ENCODE results near the gene BTD. TPM values are rescaled to one million over a fixed set of nuclear protein-coding genes. Genes with fewer than 3 reads are reported as not detected.

BTD gene
- total RNA-seq, 1 donor from 2014 or later = 16.2 TPM

DNA sequence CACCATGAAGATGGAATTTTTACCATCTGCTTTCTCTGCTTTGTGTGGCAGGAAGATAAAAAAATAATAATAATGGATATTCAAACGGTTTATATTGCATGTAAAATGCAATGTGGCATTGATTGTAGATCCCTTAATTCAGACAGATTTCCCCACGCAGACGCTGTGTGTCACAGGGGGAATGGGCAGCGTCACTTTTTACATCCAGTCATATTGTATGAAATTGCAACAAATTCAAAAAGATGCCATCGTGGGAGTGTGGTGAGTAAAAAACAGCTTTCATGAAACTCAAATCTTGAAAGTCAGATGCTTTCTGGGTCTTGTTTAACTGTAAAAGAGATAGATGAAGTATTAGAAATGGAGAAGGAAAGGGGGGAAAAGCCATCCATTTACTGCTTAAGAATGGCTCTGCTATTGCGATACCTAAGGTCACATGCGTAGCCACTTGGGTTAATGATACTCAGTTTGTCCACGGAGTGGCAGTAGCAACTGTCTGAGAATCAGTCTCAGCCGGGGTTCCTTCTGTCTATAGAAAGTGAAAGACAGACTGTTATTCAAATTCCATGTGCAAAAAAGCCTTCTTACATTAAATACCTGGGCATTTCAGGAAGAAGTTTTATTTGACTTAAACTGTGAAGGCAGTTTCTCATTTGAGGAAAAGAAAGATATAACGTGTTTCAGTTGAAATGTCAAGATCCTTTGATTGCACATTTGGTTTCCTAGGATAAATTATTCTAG lies 28.5 kb downstream of the BTD start:
- Histone ChIP-seq H3K4me1 (ENCODE audit: insufficient read depth, low read length) (peaks cover 50% of the 10 kb centered on the region), H3K4me3 (ENCODE audit: insufficient read depth, low read depth, low read length) (peak overlapping the region; percentile 31), H3K27ac (ENCODE audit: low read depth, low read length) (peak overlapping the region; percentile 91), H2AFZ (ENCODE audit: low read depth, low read length) (no peak overlapping the region), H3K9ac (ENCODE audit: low read length) (peak overlapping the region; percentile 73), H4K20me1 (ENCODE audit: insufficient read depth, low read length) (no peaks in the 10 kb centered on the region), H3K79me2 (ENCODE audit: insufficient read depth, low read length) (no peaks in the 10 kb centered on the region), H3K27me3 (ENCODE audit: insufficient read depth, low read length) (no peaks in the 10 kb centered on the region), H3K36me3 (ENCODE audit: insufficient read depth, low read length) (no peaks in the 10 kb centered on the region), H3K9me3 (ENCODE audit: insufficient read depth, low read depth, low read length) (no peaks in the 10 kb centered on the region), H3K4me2 (ENCODE audit: low read length) (peak overlapping the region; percentile 82)
- Mint-ChIP-seq H3K9me3 (ENCODE audit: unreplicated experiment) (no peaks in the 10 kb centered on the region), H3K36me3 (ENCODE audit: low read depth, unreplicated experiment) (no peaks in the 10 kb centered on the region), H3K27ac (ENCODE audit: unreplicated experiment) (peak overlapping the region; percentile 99), H3K4me3 (ENCODE audit: unreplicated experiment) (no peak overlapping the region), H3K27me3 (ENCODE audit: low read depth, unreplicated experiment) (no peaks in the 10 kb centered on the region), H3K4me1 (ENCODE audit: low read depth, unreplicated experiment) (peaks cover 33% of the 10 kb centered on the region)
- DNase-seq (ENCODE audit: low read depth) (peak; percentile 64), FAIRE-seq (peak; percentile 78)
- TF ChIP-seq, protein P1, sequence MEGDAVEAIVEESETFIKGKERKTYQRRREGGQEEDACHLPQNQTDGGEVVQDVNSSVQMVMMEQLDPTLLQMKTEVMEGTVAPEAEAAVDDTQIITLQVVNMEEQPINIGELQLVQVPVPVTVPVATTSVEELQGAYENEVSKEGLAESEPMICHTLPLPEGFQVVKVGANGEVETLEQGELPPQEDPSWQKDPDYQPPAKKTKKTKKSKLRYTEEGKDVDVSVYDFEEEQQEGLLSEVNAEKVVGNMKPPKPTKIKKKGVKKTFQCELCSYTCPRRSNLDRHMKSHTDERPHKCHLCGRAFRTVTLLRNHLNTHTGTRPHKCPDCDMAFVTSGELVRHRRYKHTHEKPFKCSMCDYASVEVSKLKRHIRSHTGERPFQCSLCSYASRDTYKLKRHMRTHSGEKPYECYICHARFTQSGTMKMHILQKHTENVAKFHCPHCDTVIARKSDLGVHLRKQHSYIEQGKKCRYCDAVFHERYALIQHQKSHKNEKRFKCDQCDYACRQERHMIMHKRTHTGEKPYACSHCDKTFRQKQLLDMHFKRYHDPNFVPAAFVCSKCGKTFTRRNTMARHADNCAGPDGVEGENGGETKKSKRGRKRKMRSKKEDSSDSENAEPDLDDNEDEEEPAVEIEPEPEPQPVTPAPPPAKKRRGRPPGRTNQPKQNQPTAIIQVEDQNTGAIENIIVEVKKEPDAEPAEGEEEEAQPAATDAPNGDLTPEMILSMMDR (IDR thresholded peaks at IDR 0.05; ENCODE audit: insufficient read depth, low read depth, low read length) = peak; percentile 78
- TF ChIP-seq EZH2 (IDR thresholded peaks at IDR 0.05; ENCODE audit: insufficient read depth, low read length) = no peak

DNA sequence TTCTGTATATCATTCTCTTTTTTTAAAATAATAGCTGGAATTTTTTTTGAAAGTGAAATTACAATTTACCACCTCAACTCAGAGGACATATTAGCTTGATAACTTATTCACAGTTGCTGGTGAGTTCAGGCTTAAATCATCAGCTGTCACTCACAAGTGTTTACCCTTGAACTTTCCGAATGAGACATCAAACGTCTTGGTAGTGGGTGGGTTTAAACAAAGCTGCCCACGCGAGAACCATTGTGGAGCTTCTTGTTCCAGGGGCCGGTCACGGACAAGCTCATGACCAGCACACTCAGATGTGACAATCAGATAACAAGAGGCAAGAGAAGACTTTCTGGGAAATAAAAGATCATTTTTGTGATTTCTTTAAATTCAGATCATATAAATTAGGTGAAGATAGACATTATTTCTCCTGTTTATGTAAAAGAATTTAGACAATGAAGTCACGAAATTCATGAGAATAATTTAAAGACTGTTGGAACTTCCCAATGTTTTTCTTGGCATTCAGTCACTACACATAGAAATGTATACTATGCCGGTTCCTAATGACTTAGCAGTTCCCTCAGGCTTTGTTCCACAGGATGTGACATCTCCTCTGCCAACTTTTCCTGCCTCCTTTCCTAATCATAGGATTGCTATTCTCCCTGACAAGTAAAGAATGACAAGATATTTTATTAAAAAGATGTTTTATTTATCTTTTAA lies 29.3 kb downstream of the BTD start:
- peak; percentile 78 for DNase-seq (ENCODE audit: low read depth)
- H3K9me3 Mint-ChIP-seq (ENCODE audit: unreplicated experiment) = no peaks in the 10 kb centered on the region

More for the DNA sequence above, 29.3 kb downstream of the BTD start:
- H3K4me1 Mint-ChIP-seq (ENCODE audit: low read depth, unreplicated experiment) = peaks cover 40% of the 10 kb centered on the region
- H3K36me3 Mint-ChIP-seq (ENCODE audit: low read depth, unreplicated experiment) = peaks cover 1% of the 10 kb centered on the region
- Histone ChIP-seq H3K27me3 (ENCODE audit: insufficient read depth, low read length) (no peaks in the 10 kb centered on the region), H3K36me3 (ENCODE audit: insufficient read depth, low read length) (no peaks in the 10 kb centered on the region), H2AFZ (ENCODE audit: low read depth, low read length) (no peak overlapping the region), H3K9ac (ENCODE audit: low read length) (peak overlapping the region; percentile 73), H4K20me1 (ENCODE audit: insufficient read depth, low read length) (no peaks in the 10 kb centered on the region), H3K4me2 (ENCODE audit: low read length) (peak overlapping the region; percentile 82), H3K4me3 (ENCODE audit: insufficient read depth, low read depth, low read length) (peak overlapping the region; percentile 31), H3K4me1 (ENCODE audit: insufficient read depth, low read length) (peaks cover 57% of the 10 kb centered on the region), H3K27ac (ENCODE audit: low read depth, low read length) (peak overlapping the region; percentile 91), H3K9me3 (ENCODE audit: insufficient read depth, low read depth, low read length) (no peaks in the 10 kb centered on the region), H3K79me2 (ENCODE audit: insufficient read depth, low read length) (no peaks in the 10 kb centered on the region)
- peak overlapping the region; percentile 99 for H3K27ac Mint-ChIP-seq (ENCODE audit: unreplicated experiment)
- no peak overlapping the region for H3K4me3 Mint-ChIP-seq (ENCODE audit: unreplicated experiment)
- no peak for FAIRE-seq
- H3K27me3 Mint-ChIP-seq (ENCODE audit: low read depth, unreplicated experiment) = no peaks in the 10 kb centered on the region
- TF ChIP-seq, protein P1 (IDR thresholded peaks at IDR 0.05; ENCODE audit: insufficient read depth, low read depth, low read length) = no peak
- no peak for TF ChIP-seq EZH2 (IDR thresholded peaks at IDR 0.05; ENCODE audit: insufficient read depth, low read length)

All from astrocyte (in vitro differentiated cells and primary cell).